OCI-LY7 (cell line): Measurements from ENCODE around the gene ARHGAP28.

Experiments used
- EZH2phosphoT487 ChIP-seq: fragments of 200-600 bp; sonication (generic); IDR thresholded peaks from 2 replicates; pipeline ENCODE4 v1.6.1; 2018; ENCODE audit warnings: low read depth, borderline replicate concordance, mild to moderate bottlenecking, mixed run types, antibody characterized with exemption, low read length, moderate library complexity, mixed read lengths
- TF ChIP-seq, protein P1 (sequence below): fragments of 200-600 bp; sonication (generic); conservative IDR thresholded peaks from 2 replicates; pipeline ENCODE4 v1.5.1; 2014; ENCODE audit warnings: mild to moderate bottlenecking, antibody characterized with exemption, low read length, moderate library complexity, mixed read lengths

DNA sequence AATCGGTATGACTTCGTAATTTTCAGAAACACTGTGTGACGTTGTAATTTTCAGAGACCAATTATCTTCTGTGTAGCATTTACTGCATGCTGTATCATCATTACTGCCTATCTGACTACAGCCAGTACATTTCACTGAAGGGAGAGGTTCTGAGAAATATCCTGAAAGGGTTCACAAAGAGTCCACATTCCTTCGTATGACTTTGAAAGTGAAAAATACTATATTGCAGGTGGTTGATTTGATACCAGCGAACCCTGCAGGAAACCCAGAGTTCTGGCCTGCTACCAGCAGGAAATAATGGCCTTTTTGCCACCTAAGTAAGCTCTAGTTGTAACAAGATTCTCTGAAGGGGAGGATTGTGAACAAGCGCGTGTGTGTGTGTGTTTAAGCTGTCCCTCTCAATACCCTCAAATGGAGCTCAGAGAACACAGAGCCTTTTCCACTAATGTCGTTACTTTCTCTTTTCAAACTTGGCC lies 155.5 kb downstream of the ARHGAP28 start:
- TF ChIP-seq EZH2phosphoT487: no peak
- TF ChIP-seq, protein P1, sequence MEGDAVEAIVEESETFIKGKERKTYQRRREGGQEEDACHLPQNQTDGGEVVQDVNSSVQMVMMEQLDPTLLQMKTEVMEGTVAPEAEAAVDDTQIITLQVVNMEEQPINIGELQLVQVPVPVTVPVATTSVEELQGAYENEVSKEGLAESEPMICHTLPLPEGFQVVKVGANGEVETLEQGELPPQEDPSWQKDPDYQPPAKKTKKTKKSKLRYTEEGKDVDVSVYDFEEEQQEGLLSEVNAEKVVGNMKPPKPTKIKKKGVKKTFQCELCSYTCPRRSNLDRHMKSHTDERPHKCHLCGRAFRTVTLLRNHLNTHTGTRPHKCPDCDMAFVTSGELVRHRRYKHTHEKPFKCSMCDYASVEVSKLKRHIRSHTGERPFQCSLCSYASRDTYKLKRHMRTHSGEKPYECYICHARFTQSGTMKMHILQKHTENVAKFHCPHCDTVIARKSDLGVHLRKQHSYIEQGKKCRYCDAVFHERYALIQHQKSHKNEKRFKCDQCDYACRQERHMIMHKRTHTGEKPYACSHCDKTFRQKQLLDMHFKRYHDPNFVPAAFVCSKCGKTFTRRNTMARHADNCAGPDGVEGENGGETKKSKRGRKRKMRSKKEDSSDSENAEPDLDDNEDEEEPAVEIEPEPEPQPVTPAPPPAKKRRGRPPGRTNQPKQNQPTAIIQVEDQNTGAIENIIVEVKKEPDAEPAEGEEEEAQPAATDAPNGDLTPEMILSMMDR: no peak
